Fibroblast of the aortic adventitia (primary cell): ENCODE measurements around the gene CLIC5. TPM values are rescaled to one million over a fixed set of nuclear protein-coding genes. Genes with fewer than 3 reads are reported as not detected.

ENCODE experiments used
- DNase-seq: peaks from one replicate; pipeline ENCODE4 v3.0.0-alpha.2; 2010; ENCODE audit warnings: low read depth
- H3K4me3 ChIP-seq: 2 replicates; pipeline ENCODE4 v1.5.1; 2011; ENCODE audit warnings: low read depth, mild to moderate bottlenecking, control low read depth, low read length, moderate library complexity
- total RNA-seq: library from RNA; depleted of rRNA; stranded (reverse); fragments of >200 nt; gene quantifications from 2 replicates; pipeline ENCODE4 v1.2.3, GENCODE V29; 2012; ENCODE audit warnings: low replicate concordance
- TF ChIP-seq, protein P1 (sequence below): IDR thresholded peaks from 2 replicates; pipeline ENCODE4 v1.5.1; 2011; ENCODE audit warnings: mild to moderate bottlenecking, low read length, control low read depth, inconsistent platforms; ENCODE audit not compliant: insufficient read depth

The CLIC5 gene
- total RNA-seq, 1 donor = not detected

DNA sequence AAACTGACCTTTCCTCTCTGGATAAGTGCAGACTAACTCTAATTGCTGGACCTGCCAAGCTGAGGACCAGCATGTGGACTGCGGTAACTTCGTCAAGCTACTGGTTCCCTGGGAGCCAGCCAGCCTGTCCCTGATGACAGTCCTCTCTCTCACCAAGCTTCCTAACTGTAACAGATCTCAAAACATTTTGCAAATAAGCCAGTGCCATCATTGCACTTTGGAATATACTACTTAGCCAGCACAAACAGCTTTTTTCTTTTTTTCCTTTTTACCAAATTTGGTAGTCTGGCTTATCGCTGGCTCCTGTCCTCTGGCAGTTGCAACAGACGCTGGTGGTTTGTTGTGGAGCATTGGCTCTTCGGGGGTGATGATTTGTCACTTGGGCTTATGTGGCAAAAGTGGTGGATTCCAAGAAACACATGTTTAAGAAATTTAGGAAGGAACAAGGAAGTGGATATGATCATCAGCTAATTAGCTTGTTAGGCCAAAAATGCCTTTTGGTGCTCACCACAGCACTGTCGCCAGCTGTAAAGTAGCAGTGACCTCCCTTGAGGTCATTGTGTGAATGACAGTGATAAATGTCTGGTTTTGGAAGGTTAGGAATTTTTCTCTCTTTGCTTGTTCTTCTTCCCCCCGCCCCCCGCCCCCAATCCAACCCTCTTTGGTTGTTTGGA is 171.7 kb downstream of the CLIC5 start:
- no peak overlapping the region for H3K4me3 ChIP-seq
- TF ChIP-seq, protein P1, sequence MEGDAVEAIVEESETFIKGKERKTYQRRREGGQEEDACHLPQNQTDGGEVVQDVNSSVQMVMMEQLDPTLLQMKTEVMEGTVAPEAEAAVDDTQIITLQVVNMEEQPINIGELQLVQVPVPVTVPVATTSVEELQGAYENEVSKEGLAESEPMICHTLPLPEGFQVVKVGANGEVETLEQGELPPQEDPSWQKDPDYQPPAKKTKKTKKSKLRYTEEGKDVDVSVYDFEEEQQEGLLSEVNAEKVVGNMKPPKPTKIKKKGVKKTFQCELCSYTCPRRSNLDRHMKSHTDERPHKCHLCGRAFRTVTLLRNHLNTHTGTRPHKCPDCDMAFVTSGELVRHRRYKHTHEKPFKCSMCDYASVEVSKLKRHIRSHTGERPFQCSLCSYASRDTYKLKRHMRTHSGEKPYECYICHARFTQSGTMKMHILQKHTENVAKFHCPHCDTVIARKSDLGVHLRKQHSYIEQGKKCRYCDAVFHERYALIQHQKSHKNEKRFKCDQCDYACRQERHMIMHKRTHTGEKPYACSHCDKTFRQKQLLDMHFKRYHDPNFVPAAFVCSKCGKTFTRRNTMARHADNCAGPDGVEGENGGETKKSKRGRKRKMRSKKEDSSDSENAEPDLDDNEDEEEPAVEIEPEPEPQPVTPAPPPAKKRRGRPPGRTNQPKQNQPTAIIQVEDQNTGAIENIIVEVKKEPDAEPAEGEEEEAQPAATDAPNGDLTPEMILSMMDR = no peak
- DNase-seq = peak; percentile 16

DNA sequence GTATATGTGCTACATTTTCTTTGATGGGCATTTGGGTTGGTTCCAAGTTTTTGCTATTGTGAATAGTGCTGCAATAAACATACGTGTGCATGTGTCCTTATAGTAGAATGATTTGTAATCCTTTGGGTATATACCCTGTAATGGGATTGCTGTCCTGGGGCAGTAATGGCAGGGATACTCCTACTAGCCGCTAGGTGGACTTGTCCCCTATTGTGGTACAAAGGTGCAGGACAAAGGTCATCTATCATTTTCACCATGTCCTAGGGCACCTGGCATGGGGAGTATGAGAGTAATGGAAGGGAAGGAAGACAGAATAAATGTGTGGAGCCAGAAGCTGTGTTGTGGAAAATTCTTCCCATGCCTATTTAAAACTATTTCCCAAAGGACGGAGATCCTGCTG is 174.6 kb downstream of the CLIC5 start:
- no peak for DNase-seq
- H3K4me3 ChIP-seq = no peak overlapping the region
- TF ChIP-seq, protein P1 = no peak

DNA sequence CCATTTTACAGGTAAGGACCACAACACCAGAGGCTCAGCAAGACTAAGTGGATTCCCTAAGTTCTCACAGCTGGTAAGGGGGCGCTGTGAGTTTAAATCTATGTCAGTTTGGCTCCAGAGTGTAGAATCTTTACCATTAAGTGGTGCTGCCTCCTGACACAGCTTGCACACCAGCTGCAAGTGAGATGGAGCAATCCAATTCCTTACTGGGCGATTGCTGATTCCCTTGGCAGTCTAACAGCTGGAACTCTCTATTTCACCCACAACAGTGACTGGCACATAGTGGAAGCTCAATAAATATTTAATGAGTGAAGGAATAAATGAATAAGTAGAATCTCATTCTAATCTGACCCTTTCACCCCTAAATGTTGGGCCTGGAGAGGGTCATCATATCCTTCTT is 176.7 kb downstream of the CLIC5 start:
- TF ChIP-seq, protein P1 = no peak
- no peak for DNase-seq
- H3K4me3 ChIP-seq = no peak overlapping the region

DNA sequence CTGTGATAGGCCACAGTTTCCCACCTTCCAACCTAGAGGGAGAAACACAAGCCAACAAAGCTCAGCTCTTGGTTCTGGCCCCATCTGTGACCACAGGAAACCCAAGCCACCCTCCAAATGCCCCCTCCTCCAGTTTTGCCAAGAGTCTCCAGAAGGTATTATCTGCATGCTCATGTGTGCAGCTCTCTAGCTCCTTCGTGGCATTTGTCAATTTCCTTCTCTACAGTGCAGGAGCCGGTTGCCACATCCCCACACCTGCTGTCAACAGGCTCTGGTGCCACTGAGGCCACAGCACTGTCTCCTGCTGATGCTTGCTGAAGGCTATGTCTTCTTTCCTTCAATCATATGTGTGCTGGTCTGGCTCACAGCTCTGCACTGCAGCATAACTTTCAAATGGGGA is 177.2 kb downstream of the CLIC5 start:
- no peak for DNase-seq
- TF ChIP-seq, protein P1 = no peak
- no peak overlapping the region for H3K4me3 ChIP-seq

DNA sequence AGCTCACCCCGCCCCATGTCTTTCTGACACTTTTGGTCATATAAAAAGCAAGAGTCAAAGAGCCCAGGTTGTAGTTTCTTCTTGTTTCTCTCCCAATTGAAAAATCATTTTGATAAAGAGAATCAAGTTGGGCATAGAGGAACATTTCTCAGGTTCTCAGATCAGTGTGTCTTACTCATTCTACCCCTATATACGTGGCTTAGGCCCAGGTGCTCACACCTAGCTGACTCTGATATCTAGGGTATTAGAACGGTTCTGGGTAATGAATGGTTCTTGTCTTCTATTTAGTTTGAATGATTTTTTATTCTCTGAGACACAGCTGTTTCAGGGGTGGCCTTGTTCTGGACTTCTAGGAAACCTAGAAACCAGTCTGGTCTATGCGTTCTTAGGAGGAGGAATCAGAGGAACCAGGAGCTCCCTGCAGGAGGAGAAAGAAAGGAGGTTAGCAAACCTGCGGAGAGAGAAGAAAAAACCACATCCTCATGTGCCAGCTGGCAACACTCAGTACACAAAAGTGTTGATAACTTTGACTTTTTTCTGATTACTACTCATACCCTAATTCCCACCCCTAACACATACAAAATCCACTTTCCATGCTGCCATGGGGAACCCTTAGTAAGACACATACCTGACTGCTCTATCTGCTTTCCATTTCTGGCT is 178.0 kb downstream of the CLIC5 start:
- TF ChIP-seq, protein P1 = no peak
- DNase-seq = no peak
- H3K4me3 ChIP-seq = no peak overlapping the region

DNA sequence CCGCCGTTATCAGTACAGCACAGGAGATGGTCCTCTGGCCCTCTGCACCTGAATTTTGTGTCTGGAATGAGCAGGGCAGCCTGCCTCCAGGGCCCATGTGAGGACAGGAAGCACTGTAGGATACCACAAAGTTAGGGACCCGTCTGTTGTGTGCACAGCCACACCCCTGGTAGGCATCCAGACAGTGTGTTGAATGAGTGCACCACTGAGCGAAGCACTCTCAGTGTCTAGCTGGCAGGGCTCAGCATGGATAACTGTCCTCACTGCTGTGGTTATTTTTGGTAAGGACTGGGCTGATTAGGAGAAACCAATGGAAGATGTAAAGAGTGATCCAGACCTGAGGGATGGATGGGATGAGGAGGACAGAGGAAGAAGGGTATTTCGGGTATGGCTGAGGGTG is 178.7 kb downstream of the CLIC5 start:
- DNase-seq = no peak
- TF ChIP-seq, protein P1 = no peak
- no peak overlapping the region for H3K4me3 ChIP-seq

DNA sequence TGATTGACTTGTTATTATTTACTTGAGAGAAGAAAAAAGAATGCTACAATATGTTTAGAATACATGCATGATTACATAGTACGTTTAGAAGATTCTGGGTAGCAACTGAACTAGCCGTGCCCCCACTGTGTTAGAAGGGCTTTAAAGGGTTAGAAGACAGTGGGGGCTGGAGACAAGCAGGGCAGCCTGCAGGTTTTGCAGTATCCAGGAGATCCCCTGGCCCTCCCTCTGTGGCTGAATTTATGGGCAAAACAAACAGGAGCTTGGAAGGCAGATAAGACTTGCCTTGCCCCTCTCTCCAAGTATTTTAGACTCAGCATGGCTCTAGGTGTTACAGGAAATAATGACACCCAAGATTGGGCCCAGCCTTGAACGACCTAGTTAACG is 179.2 kb downstream of the CLIC5 start:
- no peak for DNase-seq
- TF ChIP-seq, protein P1 = no peak
- H3K4me3 ChIP-seq = no peak overlapping the region
